DND-41 (cell line): ENCODE results near the gene HMGN3.
"Not testable (repeated sequence)": the region's sequence is repeated elsewhere in the genome, so short reads cannot be mapped to it uniquely, and the experiment has no call there.

Source experiments
- ATAC-seq: fragments of 200-7000 bp; cut with Tn5 transposase; 3 replicates; pipeline ENCODE4 v1.9.1; 2021; ENCODE audit warnings: low read depth; ENCODE audit not compliant: insufficient read depth
- DNase-seq: peaks from one replicate; pipeline ENCODE4 v3.0.0-alpha.2; 2020
- H2AFZ ChIP-seq: 2 replicates; pipeline ENCODE4 v1.6.0; 2012; ENCODE audit warnings: low read depth, low read length
- H3K27ac ChIP-seq: 2 replicates; pipeline ENCODE4 v1.5.1; 2012; ENCODE audit warnings: low read length, inconsistent platforms
- H3K27me3 ChIP-seq: fragments of 200-600 bp; sonication (generic); 2 replicates; pipeline ENCODE4 v1.6.0; 2012; ENCODE audit warnings: low read length, mild to moderate bottlenecking, inconsistent platforms; ENCODE audit not compliant: insufficient read depth, poor library complexity
- H3K36me3 ChIP-seq: 2 replicates; pipeline ENCODE4 v1.5.1; 2012; ENCODE audit warnings: low read length, inconsistent platforms; ENCODE audit not compliant: insufficient read depth
- H3K4me1 ChIP-seq: 2 replicates; pipeline ENCODE4 v1.5.1; 2012; ENCODE audit warnings: mild to moderate bottlenecking, low read length; ENCODE audit not compliant: insufficient read depth
- H3K4me2 ChIP-seq: 2 replicates; pipeline ENCODE4 v1.6.0; 2012; ENCODE audit warnings: mild to moderate bottlenecking, moderate library complexity, low read length, inconsistent platforms; ENCODE audit not compliant: insufficient read depth
- H3K4me3 ChIP-seq, 2 experiments: fragments of 200-600 bp in 1 of 2; shearing (Covaris generic) in 1 of 2; 2 replicates each; pipeline ENCODE4 v1.5.1; 2012 to 2016; ENCODE audit warnings: inconsistent platforms in 2 of 2, low read length in 2 of 2, mild to moderate bottlenecking in 2 of 2, low read depth in 1 of 2, moderate library complexity in 1 of 2
- H3K79me2 ChIP-seq: 2 replicates; pipeline ENCODE4 v1.6.0; 2012; ENCODE audit warnings: low read length, inconsistent platforms; ENCODE audit not compliant: insufficient read depth
- H3K9ac ChIP-seq: 2 replicates; pipeline ENCODE4 v1.6.0; 2012; ENCODE audit warnings: low read depth, mild to moderate bottlenecking, inconsistent platforms, low read length, moderate library complexity
- H3K9me3 ChIP-seq: 2 replicates; pipeline ENCODE4 v1.5.1; 2012; ENCODE audit warnings: low read length, moderate library complexity, mild to moderate bottlenecking, inconsistent platforms; ENCODE audit not compliant: insufficient read depth, severe bottlenecking
- H4K20me1 ChIP-seq: 2 replicates; pipeline ENCODE4 v1.6.0; 2012; ENCODE audit warnings: low read length; ENCODE audit not compliant: insufficient read depth
- EZH2 ChIP-seq: IDR thresholded peaks from 3 replicates; pipeline ENCODE4 v1.6.1; 2012; ENCODE audit warnings: borderline replicate concordance, low read depth, mild to moderate bottlenecking, moderate library complexity, low read length, inconsistent platforms; ENCODE audit not compliant: severe bottlenecking
- TF ChIP-seq, protein P1 (sequence below): IDR thresholded peaks from 2 replicates; pipeline ENCODE4 v1.5.1; 2012; ENCODE audit warnings: borderline replicate concordance, low read length, moderate library complexity, mild to moderate bottlenecking; ENCODE audit not compliant: poor library complexity, severe bottlenecking; ENCODE audit errors: extremely low read depth

The HMGN3 gene

DNA sequence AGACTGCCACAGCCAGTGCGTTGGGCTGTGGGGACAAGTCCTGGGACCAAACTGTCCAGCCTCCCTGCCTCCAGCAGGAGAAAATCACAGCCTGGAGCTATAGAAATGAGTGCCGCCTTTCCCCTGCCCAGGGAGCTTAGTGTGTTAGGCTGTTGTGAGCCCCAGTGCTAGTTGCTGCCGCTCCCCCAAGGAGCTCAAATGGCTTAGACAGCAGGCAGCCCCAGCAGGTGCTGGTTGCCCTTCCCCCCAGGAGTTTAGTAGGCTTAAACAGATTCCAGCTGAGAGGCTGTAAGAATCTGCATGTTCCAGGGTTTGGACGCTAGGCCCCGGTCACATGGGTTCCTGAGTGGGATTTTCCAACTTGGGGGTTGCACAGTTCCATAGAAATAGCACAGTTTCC lies 27.2 kb upstream of the HMGN3 start:
- H3K9ac ChIP-seq: no peak overlapping the region
- H3K36me3 ChIP-seq: no peaks in the 10 kb centered on the region
- DNase-seq: no peak
- H2AFZ ChIP-seq: no peak overlapping the region
- TF ChIP-seq, protein P1, sequence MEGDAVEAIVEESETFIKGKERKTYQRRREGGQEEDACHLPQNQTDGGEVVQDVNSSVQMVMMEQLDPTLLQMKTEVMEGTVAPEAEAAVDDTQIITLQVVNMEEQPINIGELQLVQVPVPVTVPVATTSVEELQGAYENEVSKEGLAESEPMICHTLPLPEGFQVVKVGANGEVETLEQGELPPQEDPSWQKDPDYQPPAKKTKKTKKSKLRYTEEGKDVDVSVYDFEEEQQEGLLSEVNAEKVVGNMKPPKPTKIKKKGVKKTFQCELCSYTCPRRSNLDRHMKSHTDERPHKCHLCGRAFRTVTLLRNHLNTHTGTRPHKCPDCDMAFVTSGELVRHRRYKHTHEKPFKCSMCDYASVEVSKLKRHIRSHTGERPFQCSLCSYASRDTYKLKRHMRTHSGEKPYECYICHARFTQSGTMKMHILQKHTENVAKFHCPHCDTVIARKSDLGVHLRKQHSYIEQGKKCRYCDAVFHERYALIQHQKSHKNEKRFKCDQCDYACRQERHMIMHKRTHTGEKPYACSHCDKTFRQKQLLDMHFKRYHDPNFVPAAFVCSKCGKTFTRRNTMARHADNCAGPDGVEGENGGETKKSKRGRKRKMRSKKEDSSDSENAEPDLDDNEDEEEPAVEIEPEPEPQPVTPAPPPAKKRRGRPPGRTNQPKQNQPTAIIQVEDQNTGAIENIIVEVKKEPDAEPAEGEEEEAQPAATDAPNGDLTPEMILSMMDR: no peak
- no peak for TF ChIP-seq EZH2
- no peak for ATAC-seq
- H3K27ac ChIP-seq: no peak overlapping the region
- no peaks in the 10 kb centered on the region for H4K20me1 ChIP-seq
- no peak overlapping the region for H3K4me2 ChIP-seq
- no peaks in the 10 kb centered on the region for H3K27me3 ChIP-seq
- H3K4me3 ChIP-seq: no peak overlapping the region
- H3K79me2 ChIP-seq: no peaks in the 10 kb centered on the region
- H3K9me3 ChIP-seq: no peaks in the 10 kb centered on the region
- H3K4me1 ChIP-seq: no peaks in the 10 kb centered on the region

DNA sequence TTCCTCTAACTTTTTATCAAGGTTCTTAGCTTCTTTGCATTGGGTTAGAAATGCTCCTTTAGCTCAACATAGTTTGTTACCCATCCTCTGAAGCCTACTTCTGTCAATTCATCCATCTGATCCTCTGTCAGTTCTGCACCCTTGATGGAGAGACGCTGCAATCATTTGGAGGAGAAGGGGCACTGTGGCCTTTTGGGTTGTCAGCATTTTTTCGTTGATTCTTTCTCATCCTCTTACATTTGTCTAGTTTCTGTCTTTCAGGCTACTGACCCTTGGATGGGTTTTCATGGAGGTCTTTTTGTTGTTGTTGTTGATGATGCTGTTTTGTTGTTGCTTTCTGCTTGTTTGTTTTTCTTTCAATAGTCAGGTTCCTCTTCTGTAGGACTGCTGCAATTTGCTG lies 26.3 kb upstream of the HMGN3 start:
- no peak for ATAC-seq
- DNase-seq: no peak
- no peaks in the 10 kb centered on the region for H3K79me2 ChIP-seq

DNA sequence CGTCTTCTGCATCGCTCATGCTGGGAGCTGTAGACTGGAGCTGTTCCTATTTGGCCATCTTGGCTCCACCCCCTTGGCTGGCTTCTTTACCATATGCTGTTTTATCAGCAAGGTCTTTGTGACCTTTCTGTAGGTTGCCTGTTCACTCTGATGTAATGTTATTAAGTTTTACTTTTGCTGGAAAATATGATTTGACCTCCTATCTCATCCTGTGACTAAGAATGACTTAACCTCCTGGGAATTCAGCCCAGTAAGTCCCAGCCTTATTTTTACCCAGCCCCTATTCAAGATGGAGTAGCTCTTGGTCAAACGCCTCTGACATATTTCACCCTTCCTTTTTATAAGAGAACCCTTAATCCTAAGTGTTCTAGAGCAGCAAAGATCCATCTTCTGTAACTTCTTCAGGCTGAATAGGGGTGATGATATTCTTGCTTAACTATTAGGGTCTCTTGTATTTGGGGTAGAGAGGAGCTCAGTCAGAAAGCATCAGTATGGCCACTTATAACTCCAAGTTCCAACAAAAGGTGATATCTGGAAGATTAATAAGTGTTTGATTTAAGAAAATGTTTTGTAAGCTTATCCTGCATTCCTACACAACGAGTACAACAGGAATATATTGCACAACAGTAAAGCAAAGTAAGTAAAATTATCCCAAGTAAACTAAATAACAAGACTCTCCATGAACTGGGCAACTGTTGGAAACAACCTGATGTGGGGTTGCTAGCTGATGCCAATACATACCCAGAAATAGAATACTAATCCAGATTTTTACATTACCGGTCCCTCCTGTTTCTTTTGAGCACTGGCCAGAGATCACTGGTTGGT lies 23.1 kb upstream of the HMGN3 start:
- Histone ChIP-seq H2AFZ (no peak overlapping the region), H3K27ac (no peak overlapping the region), H3K9ac (no peak overlapping the region), H3K4me2 (no peak overlapping the region), H3K9me3 (no peaks in the 10 kb centered on the region), H3K4me1 (no peaks in the 10 kb centered on the region), H3K27me3 (no peaks in the 10 kb centered on the region), H4K20me1 (no peaks in the 10 kb centered on the region), H3K79me2 (no peaks in the 10 kb centered on the region), H3K36me3 (no peaks in the 10 kb centered on the region), H3K4me3 (no peak overlapping the region)
- DNase-seq: no peak
- no peak for ATAC-seq
- TF ChIP-seq, protein P1: no peak
- TF ChIP-seq EZH2: no peak

More for the DNA sequence above, 26.3 kb upstream of the HMGN3 start:
- H3K9ac ChIP-seq: no peak overlapping the region
- H4K20me1 ChIP-seq: no peaks in the 10 kb centered on the region
- H2AFZ ChIP-seq: no peak overlapping the region
- no peak overlapping the region for H3K4me3 ChIP-seq
- H3K36me3 ChIP-seq: no peaks in the 10 kb centered on the region
- TF ChIP-seq, protein P1: no peak
- H3K9me3 ChIP-seq: no peaks in the 10 kb centered on the region
- no peaks in the 10 kb centered on the region for H3K27me3 ChIP-seq
- no peak overlapping the region for H3K4me2 ChIP-seq
- no peaks in the 10 kb centered on the region for H3K4me1 ChIP-seq
- H3K27ac ChIP-seq: no peak overlapping the region

DNA sequence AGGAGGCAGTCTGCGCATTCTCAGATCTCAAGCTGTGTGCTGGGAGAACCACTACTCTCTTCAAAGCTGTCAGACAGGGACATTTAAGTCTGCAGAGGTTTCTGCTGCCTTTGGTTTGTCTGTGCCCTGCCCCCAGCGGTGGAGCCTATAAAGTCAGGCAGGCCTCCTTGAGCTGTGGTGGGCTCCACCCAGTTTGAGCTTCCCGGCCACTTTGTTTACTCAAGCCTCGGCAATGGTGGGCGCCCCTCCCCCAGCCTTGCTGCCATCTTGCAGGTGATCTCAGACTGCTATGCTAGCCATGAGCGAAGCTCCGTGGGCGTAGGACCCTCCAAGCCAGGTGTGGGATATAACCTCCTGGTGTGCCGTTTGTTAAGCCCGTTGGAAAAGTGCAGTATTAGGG lies 22.3 kb upstream of the HMGN3 start:
- not testable (repeated sequence) for H2AFZ ChIP-seq, H3K27me3 ChIP-seq, ATAC-seq, H3K9me3 ChIP-seq, H3K4me1 ChIP-seq, H3K9ac ChIP-seq, H3K79me2 ChIP-seq, H3K27ac ChIP-seq, H3K4me3 ChIP-seq, H4K20me1 ChIP-seq, DNase-seq, H3K36me3 ChIP-seq, H3K4me2 ChIP-seq

DNA sequence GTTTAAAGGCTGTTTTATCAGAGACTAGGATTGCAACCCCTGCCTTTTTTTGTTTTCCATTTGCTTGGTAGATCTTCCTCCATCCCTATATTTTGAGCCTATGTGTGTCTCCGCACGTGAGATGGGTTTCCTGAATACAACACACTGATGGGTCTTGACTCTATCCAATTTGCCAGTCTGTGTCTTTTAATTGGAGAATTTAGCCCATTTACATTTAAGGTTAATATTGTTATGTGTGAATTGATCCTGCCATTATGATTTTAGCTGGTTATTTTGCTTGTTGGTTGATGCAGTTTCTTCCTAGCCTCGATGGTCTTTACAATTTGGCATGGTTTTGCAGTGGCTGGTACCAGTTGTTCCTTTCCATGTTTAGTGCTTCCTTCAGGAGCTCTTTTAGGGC lies 20.6 kb upstream of the HMGN3 start:
- H4K20me1 ChIP-seq, H3K9me3 ChIP-seq, DNase-seq, H3K27me3 ChIP-seq, ATAC-seq, H3K27ac ChIP-seq, H3K4me1 ChIP-seq, H3K4me2 ChIP-seq, H2AFZ ChIP-seq, H3K4me3 ChIP-seq, H3K36me3 ChIP-seq, H3K9ac ChIP-seq, H3K79me2 ChIP-seq: not testable (repeated sequence)
